MCF 10A (cell line): ENCODE measurements around the gene CAGE1. TPM values are rescaled to one million over a fixed set of nuclear protein-coding genes. Genes with fewer than 3 reads are reported as not detected.

Experiments
- BruUV-seq: library from RNA; stranded (reverse); fragments of 400-500 nt; replicated peaks from 2 replicates; lab custom pipeline; 2021; lab: Mats Ljungman, UMichigan
- CTCF ChIA-PET: fragments of 300-600 bp; sonication (Branson Sonifier 250); formaldehyde crosslinking; extraction: SDS; loops from one replicate; lab custom pipeline; 2021; ENCODE audit warnings: antibody characterized with exemption, inconsistent platforms; lab: Yijun Ruan, JAX
- POLR2A ChIA-PET: fragments of 300-600, 350-650 bp; sonication (Branson Sonifier 250); formaldehyde crosslinking; extraction: SDS; loops from one replicate; lab custom pipeline; 2020; ENCODE audit warnings: antibody characterized with exemption, inconsistent platforms; lab: Yijun Ruan, JAX
- DNase-seq: peaks from one replicate; pipeline ENCODE4 v3.0.0-alpha.2; 2018; ENCODE audit not compliant: unreplicated experiment
- H3K27ac Mint-ChIP-seq: one replicate; pipeline ENCODE4 v1.8.0; 2022; ENCODE audit warnings: mild to moderate bottlenecking, low read depth, mixed read lengths; ENCODE audit not compliant: unreplicated experiment
- H3K27me3 Mint-ChIP-seq: one replicate; pipeline ENCODE4 v1.8.0; 2022; ENCODE audit warnings: mixed read lengths; ENCODE audit not compliant: insufficient read depth, unreplicated experiment
- H3K36me3 Mint-ChIP-seq: one replicate; pipeline ENCODE4 v1.8.0; 2022; ENCODE audit warnings: mild to moderate bottlenecking, moderate library complexity, mixed read lengths; ENCODE audit not compliant: insufficient read depth, unreplicated experiment
- H3K4me1 Mint-ChIP-seq: one replicate; pipeline ENCODE4 v1.8.0; 2022; ENCODE audit warnings: mixed read lengths; ENCODE audit not compliant: insufficient read depth, unreplicated experiment
- H3K4me3 Mint-ChIP-seq: one replicate; pipeline ENCODE4 v1.8.0; 2022; ENCODE audit warnings: mild to moderate bottlenecking, moderate library complexity, mixed read lengths; ENCODE audit not compliant: unreplicated experiment
- H3K9me3 Mint-ChIP-seq: one replicate; pipeline ENCODE4 v1.8.0; 2022; ENCODE audit warnings: mixed read lengths; ENCODE audit not compliant: unreplicated experiment
- intact Hi-C: fragments of 100-400 bp; cut with micrococcal nuclease; formaldehyde crosslinking; loops from 2 replicates; pipeline ENCODE4 v1.14.1; 2022
- total RNA-seq: library from RNA; stranded (reverse); gene quantifications from 2 replicates; pipeline ENCODE4 v1.2.3, GENCODE V29; 2022
- TF ChIP-seq, protein P1 (sequence below): fragments of 200-600 bp; IDR thresholded peaks from one replicate; pipeline ENCODE4 v1.8.0; 2022; ENCODE audit warnings: antibody characterized with exemption, mild to moderate bottlenecking; ENCODE audit not compliant: unreplicated experiment

Gene CAGE1
- total RNA-seq, 1 experiment from 2014 or later: 0.33 TPM

DNA sequence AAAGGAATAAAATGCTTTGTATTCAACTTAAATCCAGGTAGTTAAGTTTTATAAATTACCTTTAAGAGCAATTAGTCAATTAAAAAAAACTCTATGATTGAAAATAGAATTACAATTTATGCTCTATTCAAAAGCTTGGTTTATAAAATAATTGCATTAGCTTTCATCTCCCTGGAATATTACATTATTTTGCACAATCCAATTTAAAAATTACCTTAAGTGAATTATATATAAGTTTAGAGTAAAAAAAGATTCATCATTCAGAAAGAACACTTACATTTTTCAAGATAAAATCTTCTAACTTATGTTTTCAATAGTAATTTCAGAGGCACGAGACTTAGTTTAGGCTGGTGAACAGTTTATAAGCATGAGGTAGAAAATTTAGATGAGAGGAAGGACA, 91.4 kb downstream of the CAGE1 start:
- ChIA-PET POLR2A (interaction anchor here (3.7 kb wide), 1 partner anchor 14 kb away, joined by 15 read pairs; no protein-coding TSS in a partner anchor), CTCF (interaction anchor here (0.8 to 1.4 kb wide), 2 partner anchors 23 to 93 kb away, joined by 3 to 6 read pairs; no protein-coding TSS in a partner anchor)
- TF ChIP-seq, protein P1, sequence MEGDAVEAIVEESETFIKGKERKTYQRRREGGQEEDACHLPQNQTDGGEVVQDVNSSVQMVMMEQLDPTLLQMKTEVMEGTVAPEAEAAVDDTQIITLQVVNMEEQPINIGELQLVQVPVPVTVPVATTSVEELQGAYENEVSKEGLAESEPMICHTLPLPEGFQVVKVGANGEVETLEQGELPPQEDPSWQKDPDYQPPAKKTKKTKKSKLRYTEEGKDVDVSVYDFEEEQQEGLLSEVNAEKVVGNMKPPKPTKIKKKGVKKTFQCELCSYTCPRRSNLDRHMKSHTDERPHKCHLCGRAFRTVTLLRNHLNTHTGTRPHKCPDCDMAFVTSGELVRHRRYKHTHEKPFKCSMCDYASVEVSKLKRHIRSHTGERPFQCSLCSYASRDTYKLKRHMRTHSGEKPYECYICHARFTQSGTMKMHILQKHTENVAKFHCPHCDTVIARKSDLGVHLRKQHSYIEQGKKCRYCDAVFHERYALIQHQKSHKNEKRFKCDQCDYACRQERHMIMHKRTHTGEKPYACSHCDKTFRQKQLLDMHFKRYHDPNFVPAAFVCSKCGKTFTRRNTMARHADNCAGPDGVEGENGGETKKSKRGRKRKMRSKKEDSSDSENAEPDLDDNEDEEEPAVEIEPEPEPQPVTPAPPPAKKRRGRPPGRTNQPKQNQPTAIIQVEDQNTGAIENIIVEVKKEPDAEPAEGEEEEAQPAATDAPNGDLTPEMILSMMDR: no peak

DNA sequence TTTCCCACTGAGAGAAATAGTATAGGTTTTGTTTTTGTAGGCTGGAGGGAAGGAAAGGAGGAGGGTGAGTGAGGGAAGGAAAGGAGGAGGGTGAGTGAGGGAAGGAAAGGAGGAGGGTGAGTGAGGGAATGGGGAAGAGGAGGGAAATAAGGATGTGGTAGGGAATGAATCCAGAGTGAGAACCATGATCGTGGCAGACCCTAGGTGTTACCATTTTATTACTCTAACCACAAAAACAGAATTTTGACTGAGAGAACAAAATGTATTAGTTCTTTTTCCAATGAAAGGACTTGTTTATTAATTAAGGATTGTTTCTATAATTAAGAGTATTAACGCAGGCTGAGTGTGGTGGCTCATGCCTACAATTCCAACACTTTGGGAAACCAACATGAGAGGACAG, 92.9 kb downstream of the CAGE1 start:
- ChIA-PET POLR2A (interaction anchor here (0.9 to 1.6 kb wide), 2 partner anchors 11 to 96 kb away, joined by 3 to 6 read pairs; no protein-coding TSS in a partner anchor), CTCF (interaction anchor here (1.5 to 1.9 kb wide), 2 partner anchors 21 to 93 kb away, joined by 6 to 8 read pairs; partner anchors contain the start of genes CAGE1 and RIOK1)
- Mint-ChIP-seq H3K4me3 (no peak overlapping the region), H3K4me1 (no peaks in the 10 kb centered on the region), H3K27me3 (no peaks in the 10 kb centered on the region), H3K9me3 (no peaks in the 10 kb centered on the region), H3K27ac (peak overlapping the region; percentile 35), H3K36me3 (peaks cover 90% of the 10 kb centered on the region)
- TF ChIP-seq, protein P1: no peak
- DNase-seq: no peak
- BruUV-seq: no TSS peak
- intact Hi-C loops: no loop called here

More for the DNA sequence above, 91.4 kb downstream of the CAGE1 start:
- H3K4me1 Mint-ChIP-seq: no peaks in the 10 kb centered on the region
- H3K9me3 Mint-ChIP-seq: no peaks in the 10 kb centered on the region
- intact Hi-C loops: no loop called here
- H3K27me3 Mint-ChIP-seq: no peaks in the 10 kb centered on the region
- BruUV-seq: no TSS peak
- no peak overlapping the region for H3K27ac Mint-ChIP-seq
- no peak for DNase-seq
- peaks cover 90% of the 10 kb centered on the region for H3K36me3 Mint-ChIP-seq
- no peak overlapping the region for H3K4me3 Mint-ChIP-seq

DNA sequence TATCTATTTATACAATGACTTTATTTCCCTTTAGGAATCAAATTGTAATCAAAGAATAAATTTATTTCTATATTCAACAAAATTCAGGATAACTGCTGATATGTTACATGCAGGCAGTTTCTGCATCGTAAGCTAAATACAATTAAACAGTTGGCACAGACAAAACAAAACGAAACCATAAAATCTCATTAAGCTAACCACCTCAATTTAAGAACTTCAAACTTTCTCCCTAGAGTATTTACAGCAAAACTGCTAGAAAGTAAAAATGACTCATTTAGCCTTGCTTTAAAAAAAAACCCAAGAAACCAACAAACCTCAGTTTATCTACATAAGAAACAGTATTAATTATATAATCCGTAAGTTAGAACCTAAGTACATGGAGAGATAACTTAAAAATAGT, 93.6 kb downstream of the CAGE1 start:
- no peaks in the 10 kb centered on the region for H3K27me3 Mint-ChIP-seq
- peak overlapping the region; percentile 35 for H3K27ac Mint-ChIP-seq
- ChIA-PET CTCF (interaction anchor here (1.5 to 1.9 kb wide), 2 partner anchors 21 to 94 kb away, joined by 6 to 8 read pairs; partner anchors contain the start of genes CAGE1 and RIOK1), POLR2A (interaction anchor here (1.6 kb wide), 1 partner anchor 10 kb away, joined by 6 read pairs; no protein-coding TSS in a partner anchor)
- H3K9me3 Mint-ChIP-seq: no peaks in the 10 kb centered on the region
- H3K4me3 Mint-ChIP-seq: no peak overlapping the region
- intact Hi-C loops: no loop called here
- no peaks in the 10 kb centered on the region for H3K4me1 Mint-ChIP-seq
- no TSS peak for BruUV-seq
- DNase-seq: no peak
- TF ChIP-seq, protein P1: no peak
- peaks cover 90% of the 10 kb centered on the region for H3K36me3 Mint-ChIP-seq

DNA sequence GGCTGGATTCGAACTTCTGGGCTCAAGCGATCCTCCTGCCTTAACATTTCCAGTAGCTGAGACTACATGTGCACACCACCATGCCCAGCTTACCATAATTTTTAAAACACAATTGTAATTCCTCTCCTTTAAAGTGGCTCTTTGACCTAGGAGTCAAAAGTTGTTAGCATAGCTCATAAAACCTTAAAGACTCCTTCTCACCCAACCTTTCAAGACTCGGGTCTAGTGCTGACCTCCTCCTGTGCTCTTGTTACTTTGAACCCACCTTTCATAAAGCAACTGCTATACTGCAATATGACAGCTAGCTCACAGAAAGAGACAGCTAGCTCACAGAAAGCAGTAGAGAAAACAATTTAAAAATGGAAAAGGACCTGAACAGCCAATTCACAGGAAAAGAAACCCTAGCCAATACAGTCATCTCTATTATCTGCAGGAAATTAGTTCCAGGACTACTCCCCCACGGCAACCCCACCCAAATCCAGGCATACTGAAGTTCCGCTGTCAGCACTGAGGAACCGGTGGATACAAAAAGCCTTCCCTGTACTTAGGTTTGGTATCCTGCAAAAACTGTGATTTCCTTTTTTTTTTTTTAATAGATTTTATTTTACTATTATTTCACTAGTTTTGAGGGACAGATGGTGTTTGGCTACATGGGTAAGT, 96.8 kb downstream of the CAGE1 start:
- H3K27ac Mint-ChIP-seq: peak overlapping the region; percentile 9
- H3K9me3 Mint-ChIP-seq: no peaks in the 10 kb centered on the region
- no peaks in the 10 kb centered on the region for H3K4me1 Mint-ChIP-seq
- CTCF ChIA-PET: interaction anchor here (0.6 to 3.3 kb wide), 3 partner anchors 17 to 1098 kb away, joined by 4 to 11 read pairs (median 4); no protein-coding TSS in a partner anchor
- TF ChIP-seq, protein P1: no peak
- no TSS peak for BruUV-seq
- peaks cover 91% of the 10 kb centered on the region for H3K36me3 Mint-ChIP-seq
- POLR2A ChIA-PET: interaction anchor here (0.6 to 1.6 kb wide), 6 partner anchors 11 to 467 kb away, joined by 3 to 4 read pairs (median 3); no protein-coding TSS in a partner anchor
- no peak overlapping the region for H3K4me3 Mint-ChIP-seq
- DNase-seq: no peak
- intact Hi-C loops: no loop called here
- no peaks in the 10 kb centered on the region for H3K27me3 Mint-ChIP-seq
